Measurements from ENCODE around the gene SLC2A4.

DNA sequence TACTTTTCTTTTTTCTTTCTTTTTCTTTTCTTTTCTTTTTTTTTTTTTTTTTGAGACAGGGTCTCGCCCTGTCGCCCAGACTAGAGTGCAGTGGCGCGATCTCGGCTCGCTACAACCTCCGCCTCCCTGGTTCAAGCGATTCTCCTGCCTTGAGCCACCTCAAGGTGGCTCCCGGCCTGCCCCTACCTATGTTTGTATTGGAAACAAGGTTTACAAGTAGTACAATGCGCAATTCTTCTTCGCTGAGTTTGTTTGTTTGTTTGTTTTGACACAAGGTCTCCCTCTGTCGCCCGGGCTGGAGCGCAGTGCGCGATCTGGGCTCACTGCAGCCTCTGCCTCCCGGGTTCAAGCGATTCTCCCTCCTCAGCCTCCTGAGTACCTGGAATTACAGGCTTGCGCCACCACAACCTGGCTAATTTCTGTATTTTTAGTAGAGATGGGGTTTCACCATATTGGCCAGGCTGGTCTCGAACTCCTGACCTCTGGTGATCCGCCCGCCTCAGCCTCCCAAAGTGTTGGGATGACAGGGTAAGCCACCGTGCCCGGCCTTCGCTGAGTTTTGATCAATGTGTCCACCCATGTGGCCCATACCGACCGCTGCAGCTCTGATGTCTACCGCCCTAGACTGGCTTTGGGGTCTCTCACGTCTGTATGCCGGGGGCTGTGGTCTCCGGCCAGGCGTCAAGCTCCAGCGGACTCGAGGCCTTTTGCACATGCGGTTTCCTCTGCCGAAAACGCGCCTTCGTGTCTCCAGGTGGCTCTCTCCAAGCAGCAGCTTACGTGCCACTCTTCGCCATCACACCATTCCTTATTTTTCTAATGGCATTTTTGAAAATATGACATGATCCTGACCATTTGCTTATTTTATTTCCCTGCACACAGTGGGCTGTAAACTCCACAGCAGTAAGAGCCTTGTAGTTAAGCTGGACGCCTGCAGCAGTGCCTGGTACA, 14.0 kb downstream of the SLC2A4 start:
- TF ChIP-seq POLR2AphosphoS5 (IDR thresholded peaks at IDR 0.05; ENCODE audit: low read depth) = no peak
- TF ChIP-seq, protein P1, sequence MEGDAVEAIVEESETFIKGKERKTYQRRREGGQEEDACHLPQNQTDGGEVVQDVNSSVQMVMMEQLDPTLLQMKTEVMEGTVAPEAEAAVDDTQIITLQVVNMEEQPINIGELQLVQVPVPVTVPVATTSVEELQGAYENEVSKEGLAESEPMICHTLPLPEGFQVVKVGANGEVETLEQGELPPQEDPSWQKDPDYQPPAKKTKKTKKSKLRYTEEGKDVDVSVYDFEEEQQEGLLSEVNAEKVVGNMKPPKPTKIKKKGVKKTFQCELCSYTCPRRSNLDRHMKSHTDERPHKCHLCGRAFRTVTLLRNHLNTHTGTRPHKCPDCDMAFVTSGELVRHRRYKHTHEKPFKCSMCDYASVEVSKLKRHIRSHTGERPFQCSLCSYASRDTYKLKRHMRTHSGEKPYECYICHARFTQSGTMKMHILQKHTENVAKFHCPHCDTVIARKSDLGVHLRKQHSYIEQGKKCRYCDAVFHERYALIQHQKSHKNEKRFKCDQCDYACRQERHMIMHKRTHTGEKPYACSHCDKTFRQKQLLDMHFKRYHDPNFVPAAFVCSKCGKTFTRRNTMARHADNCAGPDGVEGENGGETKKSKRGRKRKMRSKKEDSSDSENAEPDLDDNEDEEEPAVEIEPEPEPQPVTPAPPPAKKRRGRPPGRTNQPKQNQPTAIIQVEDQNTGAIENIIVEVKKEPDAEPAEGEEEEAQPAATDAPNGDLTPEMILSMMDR (conservative IDR thresholded peaks at IDR 0.05; ENCODE audit: low read depth in 2 of 2) = peak; percentile 12 to 21; a peak in 2 of 4 replicates
- no peak for TF ChIP-seq EZH2phosphoT487 (IDR thresholded peaks at IDR 0.05; ENCODE audit: unreplicated experiment)
- no peak for TF ChIP-seq JUNB (IDR thresholded peaks at IDR 0.05; ENCODE audit: unreplicated experiment)
- TF ChIP-seq, protein P2, sequence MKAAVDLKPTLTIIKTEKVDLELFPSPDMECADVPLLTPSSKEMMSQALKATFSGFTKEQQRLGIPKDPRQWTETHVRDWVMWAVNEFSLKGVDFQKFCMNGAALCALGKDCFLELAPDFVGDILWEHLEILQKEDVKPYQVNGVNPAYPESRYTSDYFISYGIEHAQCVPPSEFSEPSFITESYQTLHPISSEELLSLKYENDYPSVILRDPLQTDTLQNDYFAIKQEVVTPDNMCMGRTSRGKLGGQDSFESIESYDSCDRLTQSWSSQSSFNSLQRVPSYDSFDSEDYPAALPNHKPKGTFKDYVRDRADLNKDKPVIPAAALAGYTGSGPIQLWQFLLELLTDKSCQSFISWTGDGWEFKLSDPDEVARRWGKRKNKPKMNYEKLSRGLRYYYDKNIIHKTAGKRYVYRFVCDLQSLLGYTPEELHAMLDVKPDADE (IDR thresholded peaks at IDR 0.05) = no peak
- no peak for TF ChIP-seq ZNF331 (CRISPR knock-in tag; IDR thresholded peaks at IDR 0.05; ENCODE audit: low read depth)
- TF ChIP-seq EZH2 (IDR thresholded peaks at IDR 0.05; ENCODE audit: low read depth, unreplicated experiment) = no peak
- TF ChIP-seq CREB1 (CRISPR knock-in tag; IDR thresholded peaks at IDR 0.05; ENCODE audit: low read depth) = no peak
- no peak for TF ChIP-seq STAT1 (IDR thresholded peaks at IDR 0.05; ENCODE audit: unreplicated experiment)

Data from GM23338 (cell line).